Gastroesophageal sphincter (tissue), 4 donors: ENCODE results near the gene RAB23. TPM values are rescaled to one million over a fixed set of nuclear protein-coding genes. Genes with fewer than 3 reads are reported as not detected.
A peak's percentile ranks its signal among the peaks of the same experiment; 100 is the strongest.

Source experiments
- ATAC-seq: fragments of 150-250 bp; one replicate; pipeline ENCODE4 v1.9.1; 2016; ENCODE audit warnings: mild to moderate bottlenecking, moderate library complexity
- H3K27ac ChIP-seq, 4 donors: fragments of 200-600 bp; sonication (generic) in 3 of 4; 1 replicate in 3 of 4; 2 replicates in 1 of 4; pipeline ENCODE4 v1.5.1; 2016 to 2019
- H3K27me3 ChIP-seq: fragments of 200-600 bp; sonication (generic); one replicate; pipeline ENCODE4 v1.5.1; 2019
- H3K36me3 ChIP-seq, 2 donors: fragments of 200-600 bp; sonication (generic); one replicate each; pipeline ENCODE4 v1.5.1; 2019; ENCODE audit warnings: control low read depth in 1 of 2
- H3K4me1 ChIP-seq, 3 donors: fragments of 200-600 bp; sonication (generic); 1 replicate in 2 of 3; 2 replicates in 1 of 3; pipeline ENCODE4 v1.5.1; 2016 to 2019; ENCODE audit warnings: control low read depth in 2 of 3
- H3K4me3 ChIP-seq, 2 donors: fragments of 200-600 bp; sonication (generic); one replicate each; pipeline ENCODE4 v1.5.1; 2019; ENCODE audit warnings: mild to moderate bottlenecking in 1 of 2, moderate library complexity in 1 of 2
- H3K9me3 ChIP-seq, 3 donors: fragments of 200-600 bp; sonication (generic); one replicate each; pipeline ENCODE4 v1.5.1; 2017 to 2019; ENCODE audit warnings: control low read depth in 2 of 3
- CTCF ChIP-seq, 4 experiments: fragments of 200-600 bp in 2 of 4; fragments of 450-650 bp in 2 of 4; sonication (generic) in 1 of 4; IDR thresholded peaks; one replicate each; pipeline ENCODE4 v1.5.1; 2017 to 2019; ENCODE audit warnings: antibody characterized with exemption in 4 of 4, mild to moderate bottlenecking in 2 of 4, moderate library complexity in 2 of 4
- EP300 ChIP-seq: sonication (generic); formaldehyde crosslinking; IDR thresholded peaks from one replicate; pipeline ENCODE4 v1.6.1; 2017; ENCODE audit warnings: antibody characterized with exemption, mild to moderate bottlenecking
- POLR2A ChIP-seq, 2 donors: fragments of 450-650 bp; IDR thresholded peaks; one replicate each; pipeline ENCODE4 v1.6.1; 2017; ENCODE audit warnings: antibody characterized with exemption in 2 of 2, mild to moderate bottlenecking in 2 of 2, moderate library complexity in 1 of 2
- POLR2AphosphoS5 ChIP-seq: sonication (generic); formaldehyde crosslinking; IDR thresholded peaks from one replicate; pipeline ENCODE4 v1.6.1; 2017; ENCODE audit warnings: antibody characterized with exemption
- WGBS, 2 donors: methylation state at CpG; one replicate each; pipeline ENCODE4 v1.1.5; 2018; ENCODE audit warnings: low coverage in 1 of 2; 5-methylcytosine and 5-hydroxymethylcytosine counted together
- total RNA-seq, 4 donors: library from RNA; depleted of rRNA; stranded (reverse); fragments of >200 nt; gene quantifications; one replicate each; pipeline ENCODE4 v1.1.0, GENCODE V29; 2016

RAB23 gene
- total RNA-seq, 4 donors from 2014 or later, result 45.5 to 107 (median 78.1) TPM

- Histone ChIP-seq H3K4me3 (no peak overlapping the region), H3K27me3 (no peaks in the 10 kb centered on the region), H3K4me1 (peaks cover 9 to 41% (median 9%) of the 10 kb centered on the region in 3 donors), H3K27ac (peak overlapping the region; percentile 65 to 90 (median 78)), H3K9me3 (no peaks in the 10 kb centered on the region), H3K36me3 (no peaks in the 10 kb centered on the region)
- no peak for ATAC-seq
- 0 to 5% methylated on average over 1 of the region's 1 CpG for WGBS, 2 donors
- no peak for TF ChIP-seq EP300
- TF ChIP-seq POLR2AphosphoS5, result peak; percentile 23
Observed at GRCh38 chr6:57252975-57253374, 30.9 kb upstream of the RAB23 start.

- Histone ChIP-seq H3K9me3 (no peaks in the 10 kb centered on the region), H3K4me1 (peaks cover 9 to 35% (median 9%) of the 10 kb centered on the region in 3 donors), H3K36me3 (no peaks in the 10 kb centered on the region), H3K27ac (peak overlapping the region; percentile 4 to 90 (median 78)), H3K27me3 (no peaks in the 10 kb centered on the region), H3K4me3 (no peak overlapping the region)
- ATAC-seq, result no peak
- WGBS, 2 donors, result 59 to 87% methylated on average over 4 to 8 of the region's 9 CpGs
- TF ChIP-seq EP300 (no peak), POLR2AphosphoS5 (no peak), CTCF (IDR thresholded peaks at IDR 0.05) (no peak), POLR2A (IDR thresholded peaks at IDR 0.05) (no peak)
Observed at GRCh38 chr6:57252137-57252536, 30.0 kb upstream of the RAB23 start.

- H3K4me3 ChIP-seq, result no peak overlapping the region
- H3K27ac ChIP-seq, result no peak overlapping the region
- no peak for TF ChIP-seq EP300
- no peak for TF ChIP-seq POLR2A (IDR thresholded peaks at IDR 0.05)
- H3K36me3 ChIP-seq, result no peaks in the 10 kb centered on the region
- no peaks in the 10 kb centered on the region for H3K9me3 ChIP-seq
- H3K4me1 ChIP-seq, result peaks cover 9 to 28% (median 9%) of the 10 kb centered on the region in 3 donors
- 83 to 94% methylated on average over 4 of the region's 4 CpGs for WGBS, 2 donors
- ATAC-seq, result no peak
- no peaks in the 10 kb centered on the region for H3K27me3 ChIP-seq
Observed at GRCh38 chr6:57250348-57250747, 28.2 kb upstream of the RAB23 start.

GRCh38 chr6:57248311-57248895 lies 26.3 kb upstream of the RAB23 start:
- no peaks in the 10 kb centered on the region for H3K27me3 ChIP-seq
- no peak for ATAC-seq
- TF ChIP-seq POLR2A (IDR thresholded peaks at IDR 0.05) (no peak), CTCF (IDR thresholded peaks at IDR 0.05) (no peak), EP300 (no peak), POLR2AphosphoS5 (no peak)
- H3K27ac ChIP-seq, result no peak overlapping the region
- no peaks in the 10 kb centered on the region for H3K9me3 ChIP-seq
- H3K4me1 ChIP-seq, result peaks cover 4 to 18% (median 9%) of the 10 kb centered on the region in 3 donors
- H3K36me3 ChIP-seq, result no peaks in the 10 kb centered on the region
- 100% methylated on average over 1 to 2 of the region's 2 CpGs for WGBS, 2 donors
- no peak overlapping the region for H3K4me3 ChIP-seq

GRCh38 chr6:57247603-57248002 lies 25.5 kb upstream of the RAB23 start:
- Histone ChIP-seq H3K27me3 (no peaks in the 10 kb centered on the region), H3K9me3 (no peaks in the 10 kb centered on the region), H3K27ac (peak overlapping the region in 1 of 4 donors; percentile 3), H3K36me3 (no peaks in the 10 kb centered on the region), H3K4me3 (no peak overlapping the region), H3K4me1 (peaks cover 0 to 18% (median 9%) of the 10 kb centered on the region in 3 donors)
- no peak for ATAC-seq
- TF ChIP-seq EP300 (no peak), POLR2A (IDR thresholded peaks at IDR 0.05) (no peak), CTCF (IDR thresholded peaks at IDR 0.05) (no peak), POLR2AphosphoS5 (no peak)

GRCh38 chr6:57246307-57246706 lies 24.2 kb upstream of the RAB23 start:
- Histone ChIP-seq H3K36me3 (no peaks in the 10 kb centered on the region), H3K4me3 (no peak overlapping the region), H3K27me3 (no peaks in the 10 kb centered on the region), H3K9me3 (no peaks in the 10 kb centered on the region), H3K4me1 (peaks cover 0 to 9% (median 7%) of the 10 kb centered on the region in 3 donors), H3K27ac (no peak overlapping the region)
- no peak for TF ChIP-seq POLR2AphosphoS5
- WGBS, 2 donors, result 90 to 95% methylated on average over 2 of the region's 6 CpGs
- no peak for ATAC-seq
